ENCODE results near the gene ZBTB45.
A peak's percentile ranks its signal among the peaks of the same experiment; 100 is the strongest.
"Not testable (repeated sequence)": the region's sequence is repeated elsewhere in the genome, so short reads cannot be mapped to it uniquely, and the experiment has no call there.

Gene ZBTB45

DNA sequence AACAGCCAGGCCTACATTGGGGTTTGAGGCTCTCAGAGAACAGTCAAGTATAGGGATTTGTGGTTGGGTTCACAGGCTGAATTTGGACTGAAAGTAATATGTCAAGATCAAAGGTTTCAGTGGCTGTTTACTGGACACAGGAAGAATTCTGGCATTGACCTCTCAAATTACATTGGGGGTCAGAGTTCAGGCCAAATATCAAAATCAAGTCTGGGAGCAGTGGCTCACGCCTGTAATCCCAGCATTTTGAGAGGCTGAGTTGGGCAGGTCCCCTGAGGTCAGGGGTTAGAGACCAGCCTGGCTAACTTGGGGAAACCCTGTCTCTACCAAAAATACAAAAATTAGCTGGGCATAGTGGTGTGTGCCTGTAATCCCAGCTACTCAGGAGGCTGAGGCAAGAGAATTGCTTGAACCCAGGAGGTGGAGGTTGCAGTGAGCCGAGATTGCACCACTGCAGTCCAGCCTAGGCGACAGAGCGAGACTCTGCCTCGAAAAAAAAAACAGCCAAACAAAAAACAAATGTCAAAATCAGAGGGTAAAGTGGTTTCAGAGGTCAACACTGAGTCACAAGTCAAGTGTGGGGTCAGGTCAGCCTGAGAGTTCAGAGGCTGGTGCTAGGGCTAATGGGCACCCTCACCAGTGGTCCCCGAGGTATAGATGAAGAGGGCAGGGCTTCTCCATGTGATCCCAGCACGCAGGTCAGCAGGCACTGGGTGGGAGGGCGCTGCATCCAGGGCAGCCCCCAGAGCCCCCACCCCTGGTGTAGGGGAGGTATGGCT is 9.3 kb downstream of the ZBTB45 start:
- no peak for DNase-seq (ENCODE audit: low read depth)
- TF ChIP-seq, protein P1, sequence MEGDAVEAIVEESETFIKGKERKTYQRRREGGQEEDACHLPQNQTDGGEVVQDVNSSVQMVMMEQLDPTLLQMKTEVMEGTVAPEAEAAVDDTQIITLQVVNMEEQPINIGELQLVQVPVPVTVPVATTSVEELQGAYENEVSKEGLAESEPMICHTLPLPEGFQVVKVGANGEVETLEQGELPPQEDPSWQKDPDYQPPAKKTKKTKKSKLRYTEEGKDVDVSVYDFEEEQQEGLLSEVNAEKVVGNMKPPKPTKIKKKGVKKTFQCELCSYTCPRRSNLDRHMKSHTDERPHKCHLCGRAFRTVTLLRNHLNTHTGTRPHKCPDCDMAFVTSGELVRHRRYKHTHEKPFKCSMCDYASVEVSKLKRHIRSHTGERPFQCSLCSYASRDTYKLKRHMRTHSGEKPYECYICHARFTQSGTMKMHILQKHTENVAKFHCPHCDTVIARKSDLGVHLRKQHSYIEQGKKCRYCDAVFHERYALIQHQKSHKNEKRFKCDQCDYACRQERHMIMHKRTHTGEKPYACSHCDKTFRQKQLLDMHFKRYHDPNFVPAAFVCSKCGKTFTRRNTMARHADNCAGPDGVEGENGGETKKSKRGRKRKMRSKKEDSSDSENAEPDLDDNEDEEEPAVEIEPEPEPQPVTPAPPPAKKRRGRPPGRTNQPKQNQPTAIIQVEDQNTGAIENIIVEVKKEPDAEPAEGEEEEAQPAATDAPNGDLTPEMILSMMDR (conservative IDR thresholded peaks at IDR 0.05; ENCODE audit: low read depth, low read length) = no peak
- H3K4me3 ChIP-seq (ENCODE audit: low read length) = no peak overlapping the region

DNA sequence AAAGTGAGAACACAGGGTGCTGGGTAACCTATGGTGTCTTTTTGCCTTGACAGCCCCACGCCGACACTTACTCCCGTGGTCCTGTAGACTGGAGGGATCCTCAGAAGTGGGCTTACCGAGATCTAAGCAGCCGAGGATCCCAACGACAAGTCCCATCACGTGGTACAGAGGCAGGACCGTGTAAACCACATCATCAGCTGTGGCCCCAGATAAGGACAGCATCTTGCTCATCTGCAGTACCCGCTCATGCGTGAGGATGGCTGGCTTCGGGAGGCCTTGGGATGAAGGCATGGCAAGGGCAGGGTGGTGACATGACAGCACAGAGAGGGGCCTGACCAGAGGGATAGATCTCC is 9.9 kb downstream of the ZBTB45 start:
- TF ChIP-seq, protein P1 (conservative IDR thresholded peaks at IDR 0.05; ENCODE audit: low read depth, low read length) = no peak
- no peak for DNase-seq (ENCODE audit: low read depth)

DNA sequence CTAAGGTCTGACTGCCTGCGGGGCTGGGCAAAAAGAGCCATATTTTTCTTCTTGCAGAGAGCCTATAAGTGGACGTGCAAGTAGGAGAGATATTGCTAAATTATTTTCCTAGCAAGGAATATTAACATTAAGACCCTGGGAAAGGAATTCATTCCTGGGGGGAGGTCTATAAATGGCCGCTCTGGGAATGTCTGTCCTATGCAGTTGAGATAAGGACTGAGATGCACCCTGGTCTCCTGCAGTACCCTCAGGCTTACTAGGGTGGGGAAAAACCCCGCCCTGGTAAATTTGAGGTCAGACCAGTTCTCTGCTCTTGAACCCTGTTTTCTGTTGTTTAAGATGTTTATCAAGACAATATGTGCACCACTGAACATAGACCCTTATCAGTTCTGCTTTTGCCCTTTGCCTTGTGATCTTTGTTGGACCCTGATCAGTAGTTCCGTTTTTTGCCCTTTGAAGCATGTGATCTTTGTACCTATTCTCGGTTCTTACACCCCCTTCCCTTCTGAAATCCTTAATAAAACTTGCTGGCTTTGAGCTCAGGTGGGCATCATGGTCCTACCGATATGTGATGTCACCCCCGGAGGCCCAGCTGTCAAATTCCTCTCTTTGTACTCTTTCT is 11.9 kb downstream of the ZBTB45 start:
- not testable (repeated sequence) for DNase-seq (ENCODE audit: low read depth); H3K4me3 ChIP-seq (ENCODE audit: low read length)

More for the DNA sequence above, 9.9 kb downstream of the ZBTB45 start:
- no peak overlapping the region for H3K4me3 ChIP-seq (ENCODE audit: low read length)

GRCh38 chr19:58500242-58500641 is 19.4 kb downstream of the ZBTB45 start:
- TF ChIP-seq, protein P1 (conservative IDR thresholded peaks at IDR 0.05; ENCODE audit: low read depth, low read length) = no peak
- DNase-seq (ENCODE audit: low read depth) = no peak
- no peak overlapping the region for H3K4me3 ChIP-seq (ENCODE audit: low read length)

GRCh38 chr19:58499021-58499927 is 20.3 kb downstream of the ZBTB45 start:
- peak; percentile 91 for DNase-seq (ENCODE audit: low read depth)
- TF ChIP-seq, protein P1 (conservative IDR thresholded peaks at IDR 0.05; ENCODE audit: low read depth, low read length) = peak; percentile 56
- H3K4me3 ChIP-seq (ENCODE audit: low read length) = peak overlapping the region; percentile 63

DNA sequence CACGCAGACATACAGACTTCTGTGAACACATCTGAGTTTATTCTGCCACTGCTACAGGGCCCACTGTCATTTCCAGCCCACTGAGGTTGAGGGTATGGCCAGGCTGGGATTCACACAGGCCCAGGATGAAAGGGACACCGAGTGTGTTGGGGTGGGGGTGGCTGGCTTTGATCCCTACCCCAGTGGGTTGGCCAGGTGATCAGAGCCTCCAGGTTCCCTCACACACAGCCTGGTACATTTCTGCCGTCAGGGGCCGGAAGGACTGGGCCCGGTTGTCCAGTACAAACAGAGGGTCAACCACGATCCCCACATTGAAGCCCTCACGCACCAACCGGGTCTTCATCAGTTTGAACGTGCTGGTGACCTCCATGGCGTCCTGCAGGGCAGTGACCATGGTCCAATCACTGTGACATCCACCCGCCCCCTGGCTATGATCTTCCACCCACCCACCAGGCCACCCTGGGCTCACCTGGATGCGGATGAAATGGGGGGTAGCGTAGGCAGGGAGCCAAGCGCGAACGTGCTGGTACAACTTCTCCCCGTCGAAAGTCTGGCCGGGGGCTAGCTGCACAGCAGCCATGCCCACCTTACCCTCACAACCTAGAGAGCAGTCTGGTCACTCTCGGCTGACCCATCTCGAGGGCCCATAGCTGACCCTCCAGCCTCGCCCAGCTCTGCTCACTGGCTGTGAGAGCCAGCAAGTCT is 21.1 kb downstream of the ZBTB45 start:
- DNase-seq (ENCODE audit: low read depth) = no peak
- H3K4me3 ChIP-seq (ENCODE audit: low read length) = peak overlapping the region; percentile 51
- TF ChIP-seq, protein P1 (conservative IDR thresholded peaks at IDR 0.05; ENCODE audit: low read depth, low read length) = no peak

All from retinal pigment epithelial cell (primary cell).